GM21576 (cell line): ENCODE results near the gene GABRR3.

Experiments used
- ATAC-seq: cut with Tn5 transposase; IDR thresholded peaks from one replicate; pipeline ENCODE4 v1.9.1; 2021; ENCODE audit warnings: mild to moderate bottlenecking, moderate library complexity; ENCODE audit not compliant: unreplicated experiment

GABRR3 gene

GRCh38 chr3:98035208-98035607, at the start of gene GABRR3:
GABRR3 (minus strand) TSS chr3:98035315; CDS start chr3:98034987, 328 bp downstream.
- ATAC-seq, result no peak

GRCh38 chr3:98073486-98073885, 38.4 kb upstream of the GABRR3 start:
- no peak for ATAC-seq

- ATAC-seq, result no peak
Observed at GRCh38 chr3:98070840-98071239, 35.7 kb upstream of the GABRR3 start.

- ATAC-seq, result no peak
Observed at GRCh38 chr3:98068824-98069223, 33.7 kb upstream of the GABRR3 start.

- no peak for ATAC-seq
Observed at GRCh38 chr3:98058244-98058960, 23.3 kb upstream of the GABRR3 start.

GRCh38 chr3:98057631-98058030, 22.5 kb upstream of the GABRR3 start:
- no peak for ATAC-seq

GRCh38 chr3:98056035-98056434, 20.9 kb upstream of the GABRR3 start:
- no peak for ATAC-seq

GRCh38 chr3:98049271-98049670, 14.2 kb upstream of the GABRR3 start:
- ATAC-seq, result no peak

GRCh38 chr3:98048586-98048985, 13.5 kb upstream of the GABRR3 start:
- no peak for ATAC-seq

GRCh38 chr3:98041350-98041749, 6.2 kb upstream of the GABRR3 start:
- ATAC-seq, result no peak

- ATAC-seq, result peak; percentile 97
Observed at GRCh38 chr3:98039322-98040024, 4.4 kb upstream of the GABRR3 start.

- no peak for ATAC-seq
Observed at GRCh38 chr3:98038876-98039275, 3.8 kb upstream of the GABRR3 start.

GRCh38 chr3:98038286-98038685, 3.2 kb upstream of the GABRR3 start:
- ATAC-seq, result no peak

GRCh38 chr3:98034486-98034885, 629 bp downstream of the GABRR3 start:
- no peak for ATAC-seq

GRCh38 chr3:98034036-98034435, 1.1 kb downstream of the GABRR3 start:
- ATAC-seq, result no peak

GRCh38 chr3:98032904-98033303, 2.2 kb downstream of the GABRR3 start:
- no peak for ATAC-seq

- ATAC-seq, result no peak
Observed at GRCh38 chr3:98032265-98032664, 2.9 kb downstream of the GABRR3 start.

GRCh38 chr3:98029083-98029482, 6.0 kb downstream of the GABRR3 start:
- no peak for ATAC-seq

- no peak for ATAC-seq
Observed at GRCh38 chr3:98027085-98027446, 8.0 kb downstream of the GABRR3 start.

GRCh38 chr3:98026425-98027084, 8.6 kb downstream of the GABRR3 start:
- ATAC-seq, result no peak

GRCh38 chr3:98025392-98025945, 9.6 kb downstream of the GABRR3 start:
- no peak for ATAC-seq
